GM18502 (cell line): ENCODE measurements around the gene TRIM47.

ENCODE experiments used
- ATAC-seq: cut with Tn5 transposase; IDR thresholded peaks from one replicate; pipeline ENCODE4 v1.9.1; 2021; ENCODE audit warnings: mild to moderate bottlenecking; ENCODE audit not compliant: unreplicated experiment, poor library complexity

The TRIM47 gene

GRCh38 chr17:75834279-75834920, 44.0 kb downstream of the TRIM47 start:
- no peak for ATAC-seq

- ATAC-seq: no peak
Observed at GRCh38 chr17:75832652-75833400, 45.6 kb downstream of the TRIM47 start.

GRCh38 chr17:75832164-75832651, 46.2 kb downstream of the TRIM47 start:
- no peak for ATAC-seq

- ATAC-seq: no peak
Observed at GRCh38 chr17:75831032-75831571, 47.3 kb downstream of the TRIM47 start.

- no peak for ATAC-seq
Observed at GRCh38 chr17:75830164-75831031, 48.0 kb downstream of the TRIM47 start.

GRCh38 chr17:75829747-75830146, 48.6 kb downstream of the TRIM47 start:
- no peak for ATAC-seq

- ATAC-seq: no peak
Observed at GRCh38 chr17:75828741-75829140, 49.6 kb downstream of the TRIM47 start.

- no peak for ATAC-seq
Observed at GRCh38 chr17:75828076-75828400, 50.3 kb downstream of the TRIM47 start.

- ATAC-seq: no peak
Observed at GRCh38 chr17:75827308-75828075, 50.9 kb downstream of the TRIM47 start.

- no peak for ATAC-seq
Observed at GRCh38 chr17:75826561-75827307, 51.6 kb downstream of the TRIM47 start.

- ATAC-seq: no peak
Observed at GRCh38 chr17:75825748-75826370, 52.5 kb downstream of the TRIM47 start.

- ATAC-seq: no peak
Observed at GRCh38 chr17:75825149-75825552, 53.2 kb downstream of the TRIM47 start.

- no peak for ATAC-seq
Observed at GRCh38 chr17:75824666-75825065, 53.7 kb downstream of the TRIM47 start.
